ENCODE results near the gene SCRG1.

SCRG1 gene

DNA sequence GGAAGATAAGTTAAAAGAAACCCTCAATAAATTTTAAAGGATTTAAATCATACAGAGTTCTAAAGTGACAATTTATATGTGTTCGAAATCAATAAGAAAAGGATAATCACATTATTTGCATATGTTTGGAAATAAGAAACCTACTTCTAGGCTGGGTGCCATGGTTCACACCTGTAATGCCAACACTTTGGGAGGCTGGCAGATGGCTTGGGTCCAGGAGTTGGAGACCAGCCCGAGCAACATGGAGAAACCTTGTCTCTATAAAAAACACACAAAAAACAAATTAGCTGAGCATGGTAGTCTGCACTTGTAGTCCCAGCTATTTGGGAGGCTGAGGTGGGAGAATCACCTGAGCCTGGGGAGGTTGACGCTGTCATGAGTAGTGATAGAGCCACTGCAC, 36.2 kb downstream of the SCRG1 start:
- H3K4me3 ChIP-seq (ENCODE audit: low read depth, low read length), result no peak overlapping the region
- TF ChIP-seq, protein P1, sequence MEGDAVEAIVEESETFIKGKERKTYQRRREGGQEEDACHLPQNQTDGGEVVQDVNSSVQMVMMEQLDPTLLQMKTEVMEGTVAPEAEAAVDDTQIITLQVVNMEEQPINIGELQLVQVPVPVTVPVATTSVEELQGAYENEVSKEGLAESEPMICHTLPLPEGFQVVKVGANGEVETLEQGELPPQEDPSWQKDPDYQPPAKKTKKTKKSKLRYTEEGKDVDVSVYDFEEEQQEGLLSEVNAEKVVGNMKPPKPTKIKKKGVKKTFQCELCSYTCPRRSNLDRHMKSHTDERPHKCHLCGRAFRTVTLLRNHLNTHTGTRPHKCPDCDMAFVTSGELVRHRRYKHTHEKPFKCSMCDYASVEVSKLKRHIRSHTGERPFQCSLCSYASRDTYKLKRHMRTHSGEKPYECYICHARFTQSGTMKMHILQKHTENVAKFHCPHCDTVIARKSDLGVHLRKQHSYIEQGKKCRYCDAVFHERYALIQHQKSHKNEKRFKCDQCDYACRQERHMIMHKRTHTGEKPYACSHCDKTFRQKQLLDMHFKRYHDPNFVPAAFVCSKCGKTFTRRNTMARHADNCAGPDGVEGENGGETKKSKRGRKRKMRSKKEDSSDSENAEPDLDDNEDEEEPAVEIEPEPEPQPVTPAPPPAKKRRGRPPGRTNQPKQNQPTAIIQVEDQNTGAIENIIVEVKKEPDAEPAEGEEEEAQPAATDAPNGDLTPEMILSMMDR (IDR thresholded peaks at IDR 0.05; ENCODE audit: low read depth, low read length), result no peak
- in situ Hi-C loops (cut with HindIII; ENCODE audit: low sequenced_read_pairs), result no loop called here
- DNase-seq (ENCODE audit: low read depth, low spot score), result no peak

DNA sequence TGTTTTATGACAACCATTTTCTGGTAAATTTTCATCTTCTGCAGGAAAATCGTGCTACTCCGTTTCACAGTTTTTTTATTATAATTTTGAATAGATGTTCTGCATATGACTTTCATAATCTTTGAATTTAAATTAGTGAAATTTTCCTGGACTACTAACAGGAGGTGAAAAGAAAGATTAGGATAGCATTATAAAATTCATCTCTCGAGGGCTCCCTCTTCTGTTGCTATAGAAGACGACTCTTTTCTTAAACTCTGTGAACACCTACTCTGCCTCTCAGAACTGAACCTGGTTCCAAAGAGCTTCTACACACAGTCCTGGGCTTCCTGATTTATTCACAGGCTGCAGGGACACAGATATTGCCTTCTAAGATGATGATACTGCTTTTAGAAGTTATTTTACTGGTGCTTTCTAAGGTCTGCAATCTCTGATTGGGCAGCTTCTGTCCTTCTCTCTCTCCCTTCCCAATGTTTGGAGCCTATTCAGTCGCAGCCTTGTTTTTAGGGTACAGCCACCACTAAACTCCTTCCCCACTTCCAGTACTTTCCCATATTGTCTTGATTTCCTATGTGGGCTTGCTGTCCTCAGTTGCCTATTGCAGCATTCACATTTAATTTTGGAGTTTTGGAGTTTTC, 38.2 kb downstream of the SCRG1 start:
- in situ Hi-C loops (cut with HindIII; ENCODE audit: low sequenced_read_pairs), result no loop called here
- no peak overlapping the region for H3K4me3 ChIP-seq (ENCODE audit: low read depth, low read length)
- TF ChIP-seq, protein P1 (IDR thresholded peaks at IDR 0.05; ENCODE audit: low read depth, low read length), result peak; percentile 37
- peak; percentile 17 for DNase-seq (ENCODE audit: low read depth, low spot score)

DNA sequence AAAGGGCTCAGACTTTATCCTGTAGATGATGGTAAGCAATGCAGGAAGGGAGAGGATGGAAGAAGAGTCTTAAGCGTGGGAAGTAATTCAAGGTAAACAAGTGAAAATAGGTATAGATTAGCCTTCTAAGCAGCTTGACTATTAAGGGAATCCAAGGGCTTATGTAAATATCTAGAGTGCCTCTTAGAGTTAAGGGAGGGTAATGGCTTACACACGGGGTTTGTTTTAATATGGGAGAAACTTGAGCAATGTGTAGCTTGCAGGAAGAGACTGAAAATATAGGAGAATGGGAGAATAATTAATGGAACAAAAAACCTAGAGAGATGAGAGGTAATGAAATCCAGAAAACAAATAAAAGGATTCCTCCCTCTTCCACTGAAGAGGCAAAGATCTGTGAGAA, 41.0 kb downstream of the SCRG1 start:
- in situ Hi-C loops (cut with HindIII; ENCODE audit: low sequenced_read_pairs), result no loop called here
- H3K4me3 ChIP-seq (ENCODE audit: low read depth, low read length), result no peak overlapping the region
- DNase-seq (ENCODE audit: low read depth, low spot score), result no peak
- TF ChIP-seq, protein P1 (IDR thresholded peaks at IDR 0.05; ENCODE audit: low read depth, low read length), result no peak

DNA sequence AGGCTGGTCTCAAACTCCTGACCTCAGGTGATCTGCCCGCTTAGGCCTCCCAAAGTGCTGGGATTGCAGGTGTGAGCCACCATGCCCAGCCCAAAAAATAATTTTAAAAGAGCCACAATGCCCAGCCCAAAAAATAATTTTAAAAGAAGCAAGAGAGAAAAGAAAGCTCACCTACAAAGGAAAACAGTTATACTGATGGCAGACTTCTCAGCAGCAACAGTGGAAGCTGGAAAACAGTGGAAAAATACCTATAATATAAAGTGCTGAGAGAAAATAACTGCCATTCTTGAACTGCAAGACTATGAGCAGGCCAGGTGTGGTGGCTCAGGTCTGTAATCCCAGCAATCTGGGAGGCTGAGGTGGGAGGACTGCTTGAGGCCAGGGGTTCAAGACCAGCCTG, 51.4 kb downstream of the SCRG1 start:
- TF ChIP-seq, protein P1 (IDR thresholded peaks at IDR 0.05; ENCODE audit: low read depth, low read length), result no peak
- in situ Hi-C loops (cut with HindIII; ENCODE audit: low sequenced_read_pairs), result no loop called here
- no peak overlapping the region for H3K4me3 ChIP-seq (ENCODE audit: low read depth, low read length)
- DNase-seq (ENCODE audit: low read depth, low spot score), result no peak

DNA sequence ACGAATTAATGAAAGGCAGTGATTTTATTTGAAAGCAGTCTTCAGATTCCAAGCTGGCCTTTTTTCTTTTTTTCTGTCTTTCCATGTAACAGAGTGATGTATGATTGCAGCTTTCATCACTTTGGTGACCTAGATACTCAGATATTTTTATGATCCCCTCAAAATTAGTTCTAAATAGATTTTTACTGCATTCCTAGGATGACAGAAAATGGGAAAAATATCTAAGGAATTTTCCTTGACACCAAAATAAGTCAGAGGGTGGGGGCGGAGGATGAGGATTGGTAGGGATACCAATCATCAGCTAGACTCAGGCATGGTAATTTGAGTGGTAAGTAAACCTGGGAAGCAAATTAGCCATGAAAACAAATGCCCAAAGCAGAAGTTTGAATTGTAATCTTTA, 52.8 kb downstream of the SCRG1 start:
- in situ Hi-C loops (cut with HindIII; ENCODE audit: low sequenced_read_pairs), result no loop called here
- H3K4me3 ChIP-seq (ENCODE audit: low read depth, low read length), result no peak overlapping the region
- TF ChIP-seq, protein P1 (IDR thresholded peaks at IDR 0.05; ENCODE audit: low read depth, low read length), result no peak
- DNase-seq (ENCODE audit: low read depth, low spot score), result peak; percentile 37

DNA sequence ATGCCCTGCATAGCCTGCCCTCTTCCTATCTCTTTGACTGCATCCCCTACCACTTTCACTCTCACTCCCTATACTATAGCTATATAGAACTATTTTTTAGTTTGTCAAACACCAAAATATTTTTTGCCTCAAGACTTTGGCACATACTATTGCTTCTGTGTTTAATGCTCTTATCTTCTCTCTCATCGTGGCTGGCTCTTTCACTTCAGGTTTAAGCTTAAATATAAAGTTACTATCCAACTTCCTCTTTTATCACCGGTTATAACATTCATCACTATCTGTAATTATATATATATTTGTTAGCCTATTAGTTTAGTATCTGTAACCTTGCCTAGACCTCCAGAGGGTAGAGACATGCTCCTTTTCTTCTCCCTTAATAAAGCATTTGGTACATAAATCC, 53.3 kb downstream of the SCRG1 start:
- in situ Hi-C loops (cut with HindIII; ENCODE audit: low sequenced_read_pairs), result no loop called here
- H3K4me3 ChIP-seq (ENCODE audit: low read depth, low read length), result no peak overlapping the region
- DNase-seq (ENCODE audit: low read depth, low spot score), result no peak
- TF ChIP-seq, protein P1 (IDR thresholded peaks at IDR 0.05; ENCODE audit: low read depth, low read length), result no peak
